Activated CD4-positive, alpha-beta T cell treated with anti-CD3 and anti-CD28 coated beads, Interleukin-2, amount 50 U/mL, for 48 hours (primary cell): Measurements from ENCODE around the gene BAG2.

Source experiments
- DNase-seq, 2 experiments: peaks; one replicate each; pipeline ENCODE4 v3.0.0-alpha.2; 2020

Gene BAG2

DNA sequence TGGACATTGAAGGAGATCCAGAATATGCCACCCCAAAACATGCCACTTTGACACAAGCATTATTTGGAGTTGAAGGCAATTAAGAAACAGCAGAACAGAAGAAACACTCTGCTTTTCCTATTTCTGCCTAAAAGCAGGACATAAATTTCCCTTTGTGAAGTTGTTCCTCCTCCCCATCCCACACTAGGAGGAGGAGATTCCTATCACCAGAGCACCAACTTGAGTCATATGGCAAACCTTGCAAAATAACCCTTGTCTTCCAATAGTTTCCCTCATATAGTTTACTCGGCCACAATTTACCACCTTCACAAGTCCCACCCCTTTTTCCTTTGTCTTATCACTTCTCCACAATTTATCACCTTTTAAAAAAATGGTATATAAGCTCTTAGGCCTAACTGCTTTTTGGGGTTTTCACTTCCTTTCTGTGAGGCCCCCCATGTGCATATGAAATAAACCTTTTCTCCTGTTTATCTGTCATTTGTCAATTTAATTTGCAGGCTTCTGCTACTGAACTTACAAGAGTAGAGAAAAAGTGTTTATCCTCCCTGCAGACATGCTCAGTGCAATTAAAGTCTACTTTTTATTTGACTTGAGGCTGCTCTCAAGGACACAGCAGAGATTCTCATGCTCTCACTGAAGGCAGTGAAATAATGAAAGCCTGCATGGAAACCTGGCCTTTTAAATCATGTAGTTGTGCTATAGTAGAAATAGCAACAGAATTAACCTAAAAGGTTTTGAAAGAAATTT, 52.8 kb downstream of the BAG2 start:
- no peak for DNase-seq

DNA sequence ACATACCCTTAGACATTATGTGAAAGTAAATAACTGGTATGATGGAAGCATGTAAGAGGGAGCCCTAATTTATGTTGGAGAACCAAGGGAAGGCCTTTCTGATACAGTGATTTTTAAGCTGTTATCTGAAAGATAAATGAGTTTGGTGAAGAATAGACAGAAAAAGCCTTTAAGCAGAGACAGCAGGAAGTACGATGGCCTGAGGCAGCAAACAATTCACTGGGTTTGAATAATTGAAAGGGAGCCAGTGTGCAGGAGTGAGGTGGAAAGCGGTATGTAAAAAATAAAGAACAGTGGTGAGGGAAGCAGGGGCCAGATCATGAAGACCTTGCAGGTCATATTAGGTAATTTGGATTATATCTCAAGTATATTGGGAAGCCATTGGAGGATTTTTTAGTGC, 54.1 kb downstream of the BAG2 start:
- DNase-seq: no peak
